ENCODE results near the gene POPDC2. TPM values are rescaled to one million over a fixed set of nuclear protein-coding genes. Genes with fewer than 3 reads are reported as not detected.

Gene POPDC2
- total RNA-seq, 1 donor from 2014 or later = 2.1 TPM

- Histone ChIP-seq H3K27ac (ENCODE audit: low read depth, low read length) (no peak overlapping the region), H3K9me3 (ENCODE audit: insufficient read depth, low read depth, low read length) (no peaks in the 10 kb centered on the region), H3K27me3 (ENCODE audit: insufficient read depth, low read length) (no peaks in the 10 kb centered on the region), H3K4me1 (ENCODE audit: insufficient read depth, low read length) (peaks cover 7% of the 10 kb centered on the region), H3K4me3 (ENCODE audit: insufficient read depth, low read depth, low read length) (no peak overlapping the region), H3K79me2 (ENCODE audit: insufficient read depth, low read length) (peaks cover 14% of the 10 kb centered on the region), H3K36me3 (ENCODE audit: insufficient read depth, low read length) (peaks cover 6% of the 10 kb centered on the region), H2AFZ (ENCODE audit: low read depth, low read length) (no peak overlapping the region), H3K9ac (ENCODE audit: low read length) (no peak overlapping the region), H4K20me1 (ENCODE audit: insufficient read depth, low read length) (no peaks in the 10 kb centered on the region), H3K4me2 (ENCODE audit: low read length) (peak overlapping the region; percentile 96)
- H3K27ac Mint-ChIP-seq (ENCODE audit: unreplicated experiment) = no peak overlapping the region
- no peak for DNase-seq (ENCODE audit: low read depth)
- H3K4me3 Mint-ChIP-seq (ENCODE audit: unreplicated experiment) = peak overlapping the region; percentile 96
- H3K36me3 Mint-ChIP-seq (ENCODE audit: low read depth, unreplicated experiment) = peaks cover 3% of the 10 kb centered on the region
- TF ChIP-seq CTCF (IDR thresholded peaks at IDR 0.05; ENCODE audit: insufficient read depth, low read depth, low read length) = no peak
- TF ChIP-seq EZH2 (IDR thresholded peaks at IDR 0.05; ENCODE audit: insufficient read depth, low read length) = no peak
- no peaks in the 10 kb centered on the region for H3K9me3 Mint-ChIP-seq (ENCODE audit: unreplicated experiment)
- no peaks in the 10 kb centered on the region for H3K27me3 Mint-ChIP-seq (ENCODE audit: low read depth, unreplicated experiment)
- peaks cover 11% of the 10 kb centered on the region for H3K4me1 Mint-ChIP-seq (ENCODE audit: low read depth, unreplicated experiment)
- FAIRE-seq = no peak
These were observed 14.9 kb upstream of the POPDC2 start for GRCh38 chr3:119675188-119675874.

GRCh38 chr3:119673875-119674274, 13.5 kb upstream of the POPDC2 start:
- FAIRE-seq (no peak), DNase-seq (ENCODE audit: low read depth) (no peak)
- Mint-ChIP-seq H3K27ac (ENCODE audit: unreplicated experiment) (no peak overlapping the region), H3K27me3 (ENCODE audit: low read depth, unreplicated experiment) (no peaks in the 10 kb centered on the region), H3K36me3 (ENCODE audit: low read depth, unreplicated experiment) (peaks cover 3% of the 10 kb centered on the region), H3K9me3 (ENCODE audit: unreplicated experiment) (no peaks in the 10 kb centered on the region), H3K4me1 (ENCODE audit: low read depth, unreplicated experiment) (peaks cover 16% of the 10 kb centered on the region), H3K4me3 (ENCODE audit: unreplicated experiment) (no peak overlapping the region)
- no peaks in the 10 kb centered on the region for H4K20me1 ChIP-seq (ENCODE audit: insufficient read depth, low read length)
- peaks cover 9% of the 10 kb centered on the region for H3K4me1 ChIP-seq (ENCODE audit: insufficient read depth, low read length)
- no peak overlapping the region for H3K27ac ChIP-seq (ENCODE audit: low read depth, low read length)
- no peaks in the 10 kb centered on the region for H3K27me3 ChIP-seq (ENCODE audit: insufficient read depth, low read length)
- H3K9me3 ChIP-seq (ENCODE audit: insufficient read depth, low read depth, low read length) = no peaks in the 10 kb centered on the region
- peaks cover 14% of the 10 kb centered on the region for H3K79me2 ChIP-seq (ENCODE audit: insufficient read depth, low read length)
- H3K4me3 ChIP-seq (ENCODE audit: insufficient read depth, low read depth, low read length) = no peak overlapping the region
- no peak overlapping the region for H3K4me2 ChIP-seq (ENCODE audit: low read length)
- no peak overlapping the region for H2AFZ ChIP-seq (ENCODE audit: low read depth, low read length)
- no peak for TF ChIP-seq CTCF (IDR thresholded peaks at IDR 0.05; ENCODE audit: insufficient read depth, low read depth, low read length)
- no peak for TF ChIP-seq EZH2 (IDR thresholded peaks at IDR 0.05; ENCODE audit: insufficient read depth, low read length)
- no peak overlapping the region for H3K9ac ChIP-seq (ENCODE audit: low read length)
- H3K36me3 ChIP-seq (ENCODE audit: insufficient read depth, low read length) = peaks cover 6% of the 10 kb centered on the region

GRCh38 chr3:119672776-119673175, 12.4 kb upstream of the POPDC2 start:
- peaks cover 3% of the 10 kb centered on the region for H3K36me3 Mint-ChIP-seq (ENCODE audit: low read depth, unreplicated experiment)
- no peak overlapping the region for H3K9ac ChIP-seq (ENCODE audit: low read length)

More at GRCh38 chr3:119672776-119673175, 12.4 kb upstream of the POPDC2 start:
- no peak overlapping the region for H3K4me2 ChIP-seq (ENCODE audit: low read length)
- no peaks in the 10 kb centered on the region for H3K27me3 Mint-ChIP-seq (ENCODE audit: low read depth, unreplicated experiment)
- H3K9me3 Mint-ChIP-seq (ENCODE audit: unreplicated experiment) = no peaks in the 10 kb centered on the region
- no peaks in the 10 kb centered on the region for H4K20me1 ChIP-seq (ENCODE audit: insufficient read depth, low read length)
- H3K4me3 Mint-ChIP-seq (ENCODE audit: unreplicated experiment) = no peak overlapping the region
- H3K36me3 ChIP-seq (ENCODE audit: insufficient read depth, low read length) = peaks cover 6% of the 10 kb centered on the region
- H3K27ac ChIP-seq (ENCODE audit: low read depth, low read length) = no peak overlapping the region
- H2AFZ ChIP-seq (ENCODE audit: low read depth, low read length) = no peak overlapping the region
- no peaks in the 10 kb centered on the region for H3K27me3 ChIP-seq (ENCODE audit: insufficient read depth, low read length)
- FAIRE-seq = no peak
- H3K9me3 ChIP-seq (ENCODE audit: insufficient read depth, low read depth, low read length) = no peaks in the 10 kb centered on the region
- H3K4me1 Mint-ChIP-seq (ENCODE audit: low read depth, unreplicated experiment) = peaks cover 16% of the 10 kb centered on the region
- TF ChIP-seq CTCF (IDR thresholded peaks at IDR 0.05; ENCODE audit: insufficient read depth, low read depth, low read length) (no peak), EZH2 (IDR thresholded peaks at IDR 0.05; ENCODE audit: insufficient read depth, low read length) (no peak)
- no peak overlapping the region for H3K27ac Mint-ChIP-seq (ENCODE audit: unreplicated experiment)
- H3K4me1 ChIP-seq (ENCODE audit: insufficient read depth, low read length) = peaks cover 9% of the 10 kb centered on the region
- DNase-seq (ENCODE audit: low read depth) = no peak
- peaks cover 14% of the 10 kb centered on the region for H3K79me2 ChIP-seq (ENCODE audit: insufficient read depth, low read length)
- no peak overlapping the region for H3K4me3 ChIP-seq (ENCODE audit: insufficient read depth, low read depth, low read length)

Measured in astrocyte (in vitro differentiated cells and primary cell).